ENCODE data around the gene CARD10. TPM values are rescaled to one million over a fixed set of nuclear protein-coding genes. Genes with fewer than 3 reads are reported as not detected.

CARD10 gene
- total RNA-seq, 2 donors from 2014 or later: 20.3 to 24.4 TPM

DNA sequence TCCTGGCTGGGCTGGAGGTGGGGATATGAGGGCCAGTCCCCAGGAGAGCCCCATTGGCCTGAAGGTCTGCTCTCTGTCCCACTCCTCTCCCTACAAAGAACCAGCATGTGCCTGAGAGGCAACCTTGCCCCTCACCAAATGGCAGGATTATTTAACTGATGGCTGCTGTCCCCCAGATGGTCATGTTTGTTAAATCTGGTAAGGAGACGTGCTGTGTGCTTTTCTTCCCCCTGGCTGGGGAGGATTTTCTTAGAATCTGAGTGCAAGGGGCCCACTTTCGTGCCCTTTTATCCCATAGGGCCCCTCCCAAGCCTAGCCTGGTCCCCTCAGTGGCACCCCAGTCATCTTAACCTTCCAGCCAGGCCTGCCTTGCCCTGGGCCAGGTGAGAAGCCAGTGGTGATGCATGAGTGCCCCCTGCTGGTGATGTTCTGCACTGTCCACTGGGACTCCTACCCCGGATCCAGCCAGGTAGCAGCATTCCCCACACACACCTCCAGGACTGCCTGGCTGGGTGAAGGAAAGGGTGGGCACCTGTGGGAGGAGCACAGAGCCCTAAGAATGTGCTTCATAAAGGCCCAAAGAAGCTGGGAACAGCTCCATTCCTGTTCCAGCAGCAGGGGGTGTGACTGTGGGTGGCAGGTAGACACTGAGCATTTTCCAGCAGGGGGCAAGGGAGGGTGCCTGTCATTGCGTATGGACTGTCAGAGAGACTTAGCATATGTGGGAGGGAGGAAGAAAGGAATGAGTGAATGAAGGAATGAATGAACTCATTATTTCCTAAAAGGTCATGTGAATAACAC is 61.9 kb downstream of the CARD10 start:
- no peaks in the 10 kb centered on the region for H3K36me3 Mint-ChIP-seq (ENCODE audit: low read depth)
- Histone ChIP-seq H3K9me3 (ENCODE audit: control insufficient read depth, low read length) (no peaks in the 10 kb centered on the region), H3K27me3 (ENCODE audit: control insufficient read depth, insufficient read depth, low read length, poor library complexity, severe bottlenecking) (peaks cover 25% of the 10 kb centered on the region), H3K36me3 (ENCODE audit: control insufficient read depth, insufficient read depth, low read length) (no peaks in the 10 kb centered on the region), H3K4me3 (ENCODE audit: low read length) (no peak overlapping the region), H3K4me1 (ENCODE audit: control insufficient read depth, insufficient read depth, low read length) (peaks cover 10% of the 10 kb centered on the region), H3K27ac (ENCODE audit: low read depth, low read length) (no peak overlapping the region), H3K9ac (ENCODE audit: extremely low read depth, low read length, poor library complexity, severe bottlenecking) (no peak overlapping the region)
- WGBS, 2 experiments (ENCODE audit: insufficient coverage in 1 of 2, insufficient read length in 1 of 2): 44% methylated on average over 4 of the region's 4 CpGs; no CpG with 5 or more reads in 1 of the 2 experiments
- no peak overlapping the region for H3K27ac Mint-ChIP-seq
- TF ChIP-seq, protein P1, sequence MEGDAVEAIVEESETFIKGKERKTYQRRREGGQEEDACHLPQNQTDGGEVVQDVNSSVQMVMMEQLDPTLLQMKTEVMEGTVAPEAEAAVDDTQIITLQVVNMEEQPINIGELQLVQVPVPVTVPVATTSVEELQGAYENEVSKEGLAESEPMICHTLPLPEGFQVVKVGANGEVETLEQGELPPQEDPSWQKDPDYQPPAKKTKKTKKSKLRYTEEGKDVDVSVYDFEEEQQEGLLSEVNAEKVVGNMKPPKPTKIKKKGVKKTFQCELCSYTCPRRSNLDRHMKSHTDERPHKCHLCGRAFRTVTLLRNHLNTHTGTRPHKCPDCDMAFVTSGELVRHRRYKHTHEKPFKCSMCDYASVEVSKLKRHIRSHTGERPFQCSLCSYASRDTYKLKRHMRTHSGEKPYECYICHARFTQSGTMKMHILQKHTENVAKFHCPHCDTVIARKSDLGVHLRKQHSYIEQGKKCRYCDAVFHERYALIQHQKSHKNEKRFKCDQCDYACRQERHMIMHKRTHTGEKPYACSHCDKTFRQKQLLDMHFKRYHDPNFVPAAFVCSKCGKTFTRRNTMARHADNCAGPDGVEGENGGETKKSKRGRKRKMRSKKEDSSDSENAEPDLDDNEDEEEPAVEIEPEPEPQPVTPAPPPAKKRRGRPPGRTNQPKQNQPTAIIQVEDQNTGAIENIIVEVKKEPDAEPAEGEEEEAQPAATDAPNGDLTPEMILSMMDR (conservative IDR thresholded peaks at IDR 0.05): peak; percentile 98
- H3K4me3 Mint-ChIP-seq: no peak overlapping the region
- H3K27me3 Mint-ChIP-seq (ENCODE audit: insufficient read depth): no peaks in the 10 kb centered on the region
- H3K4me1 Mint-ChIP-seq: peaks cover 2% of the 10 kb centered on the region
- H3K9me3 Mint-ChIP-seq: no peaks in the 10 kb centered on the region
- peak; percentile 97 for DNase-seq

DNA sequence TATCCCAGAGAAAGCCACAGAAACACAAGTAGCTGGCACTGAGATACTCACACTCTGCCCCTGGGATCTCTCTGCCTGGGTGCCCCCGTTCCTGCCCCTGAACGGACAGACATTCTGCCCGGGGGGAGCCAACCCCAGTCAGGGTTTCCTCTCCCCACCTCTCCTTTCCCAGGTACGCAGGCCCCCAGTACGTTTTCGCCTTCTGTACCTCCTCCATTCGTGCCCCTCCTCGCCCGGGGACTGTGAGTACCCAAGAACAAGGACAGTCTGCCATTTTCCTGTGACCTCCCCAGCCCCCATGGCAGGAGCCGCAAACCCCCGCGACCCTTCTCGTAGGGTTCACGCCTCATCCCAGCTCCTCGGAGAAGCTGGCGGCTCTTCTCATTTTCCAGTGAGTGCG is 62.9 kb downstream of the CARD10 start:
- WGBS, 2 experiments (ENCODE audit: insufficient coverage in 1 of 2, insufficient read length in 1 of 2): 80 to 88% methylated on average over 13 to 17 of the region's 17 CpGs
- no peaks in the 10 kb centered on the region for H3K27me3 Mint-ChIP-seq (ENCODE audit: insufficient read depth)

DNA sequence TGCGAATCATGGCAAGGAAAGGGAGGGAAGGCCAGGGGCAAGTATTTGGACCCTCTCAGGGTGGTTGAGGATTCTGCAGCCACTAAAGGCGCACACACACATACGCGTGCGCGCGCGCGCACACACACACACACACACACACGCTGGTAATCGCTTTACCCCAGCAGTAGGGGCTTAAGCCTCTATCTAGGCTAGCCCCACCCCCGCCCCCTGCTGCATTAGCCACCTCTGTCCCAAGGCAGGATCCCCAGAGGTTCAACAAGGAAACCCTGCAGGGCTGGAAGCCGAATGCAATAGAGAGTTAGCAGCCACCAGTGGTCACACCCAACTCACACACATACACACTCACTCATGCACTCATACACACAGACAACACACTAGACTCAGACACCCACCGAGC is 63.3 kb downstream of the CARD10 start:
- H3K4me1 Mint-ChIP-seq: peaks cover 2% of the 10 kb centered on the region
- H3K27me3 Mint-ChIP-seq (ENCODE audit: insufficient read depth): no peaks in the 10 kb centered on the region
- peaks cover 10% of the 10 kb centered on the region for H3K9me3 ChIP-seq (ENCODE audit: control insufficient read depth, low read length)
- H3K36me3 Mint-ChIP-seq (ENCODE audit: low read depth): no peaks in the 10 kb centered on the region
- DNase-seq: peak; percentile 62
- H3K27me3 ChIP-seq (ENCODE audit: control insufficient read depth, insufficient read depth, low read length, poor library complexity, severe bottlenecking): peaks cover 17% of the 10 kb centered on the region
- no peak overlapping the region for H3K4me3 Mint-ChIP-seq
- H3K27ac Mint-ChIP-seq: no peak overlapping the region
- TF ChIP-seq, protein P1 (conservative IDR thresholded peaks at IDR 0.05): no peak
- WGBS, 2 experiments (ENCODE audit: insufficient coverage in 1 of 2, insufficient read length in 1 of 2): 70 to 88% methylated on average over 2 to 14 of the region's 14 CpGs
- H3K36me3 ChIP-seq (ENCODE audit: control insufficient read depth, insufficient read depth, low read length): no peaks in the 10 kb centered on the region
- H3K9me3 Mint-ChIP-seq: peaks cover 10% of the 10 kb centered on the region
- no peak overlapping the region for H3K4me3 ChIP-seq (ENCODE audit: low read length)
- peaks cover 10% of the 10 kb centered on the region for H3K4me1 ChIP-seq (ENCODE audit: control insufficient read depth, insufficient read depth, low read length)
- H3K27ac ChIP-seq (ENCODE audit: low read depth, low read length): no peak overlapping the region
- no peak overlapping the region for H3K9ac ChIP-seq (ENCODE audit: extremely low read depth, low read length, poor library complexity, severe bottlenecking)

More for the DNA sequence above, 62.9 kb downstream of the CARD10 start:
- H3K27ac Mint-ChIP-seq: no peak overlapping the region
- TF ChIP-seq, protein P1 (conservative IDR thresholded peaks at IDR 0.05): no peak
- H3K4me1 ChIP-seq (ENCODE audit: control insufficient read depth, insufficient read depth, low read length): peaks cover 10% of the 10 kb centered on the region
- DNase-seq: peak; percentile 51
- no peak overlapping the region for H3K4me3 Mint-ChIP-seq
- H3K4me1 Mint-ChIP-seq: peaks cover 2% of the 10 kb centered on the region
- H3K36me3 Mint-ChIP-seq (ENCODE audit: low read depth): no peaks in the 10 kb centered on the region
- H3K9me3 ChIP-seq (ENCODE audit: control insufficient read depth, low read length): peaks cover 6% of the 10 kb centered on the region
- H3K9ac ChIP-seq (ENCODE audit: extremely low read depth, low read length, poor library complexity, severe bottlenecking): no peak overlapping the region
- peaks cover 17% of the 10 kb centered on the region for H3K27me3 ChIP-seq (ENCODE audit: control insufficient read depth, insufficient read depth, low read length, poor library complexity, severe bottlenecking)
- H3K4me3 ChIP-seq (ENCODE audit: low read length): no peak overlapping the region
- H3K9me3 Mint-ChIP-seq: peaks cover 5% of the 10 kb centered on the region
- no peak overlapping the region for H3K27ac ChIP-seq (ENCODE audit: low read depth, low read length)
- no peaks in the 10 kb centered on the region for H3K36me3 ChIP-seq (ENCODE audit: control insufficient read depth, insufficient read depth, low read length)
